Thoracic aorta (tissue), 2 donors: ENCODE results near the gene CHPT1. TPM values are rescaled to one million over a fixed set of nuclear protein-coding genes. Genes with fewer than 3 reads are reported as not detected.

Experiments
- ATAC-seq: fragments of 150-250 bp; one replicate; pipeline ENCODE4 v1.8.0; 2017; ENCODE audit warnings: low read depth; ENCODE audit not compliant: insufficient number of reproducible peaks, low FRiP score
- DNase-seq: peaks from one replicate; pipeline ENCODE4 v3.0.0-alpha.2; 2020; ENCODE audit warnings: low spot score
- H3K27ac ChIP-seq, 2 donors: fragments of 200-600 bp; sonication (generic); 1 replicate in 1 of 2; 2 replicates in 1 of 2; pipeline ENCODE4 v1.5.1; 2016; ENCODE audit warnings: mild to moderate bottlenecking in 2 of 2, moderate library complexity in 2 of 2
- H3K27me3 ChIP-seq: fragments of 200-600 bp; sonication (generic); replicated peaks from 2 replicates; pipeline ENCODE4 v1.6.0; 2016; ENCODE audit warnings: mild to moderate bottlenecking; ENCODE audit not compliant: insufficient read depth
- H3K36me3 ChIP-seq: fragments of 200-600 bp; sonication (generic); one replicate; pipeline ENCODE4 v1.5.1; 2016
- H3K4me1 ChIP-seq, 2 donors: fragments of 200-600 bp; sonication (generic); 1 replicate in 1 of 2; 2 replicates in 1 of 2; pipeline versions ENCODE4 v1.5.1 to v1.6.0; 2016; ENCODE audit warnings: low read depth in 2 of 2, mild to moderate bottlenecking in 1 of 2; ENCODE audit not compliant: control insufficient read depth in 1 of 2
- H3K4me3 ChIP-seq: fragments of 200-600 bp; sonication (generic); 2 replicates; pipeline ENCODE4 v1.5.1; 2016; ENCODE audit warnings: mild to moderate bottlenecking
- H3K9me3 ChIP-seq: fragments of 200-600 bp; sonication (generic); 2 replicates; pipeline ENCODE4 v1.5.1; 2016
- CTCF ChIP-seq: fragments of 200-600 bp; sonication (generic); IDR thresholded peaks from one replicate; pipeline ENCODE4 v1.5.1; 2019; ENCODE audit warnings: antibody characterized with exemption
- total RNA-seq, 2 donors: library from RNA; depleted of rRNA; stranded (reverse); fragments of >200 nt; gene quantifications; one replicate each; pipeline versions ENCODE4 v1.1.0 to v1.2.3, GENCODE V29; 2016

The CHPT1 gene
- total RNA-seq, 2 donors from 2014 or later = 47.6 to 64.2 TPM

GRCh38 chr12:101759396-101760047, 62.1 kb downstream of the CHPT1 start:
- peaks cover 4 to 9% of the 10 kb centered on the region in 2 donors for H3K4me1 ChIP-seq
- H3K9me3 ChIP-seq = no peaks in the 10 kb centered on the region
- H3K27ac ChIP-seq = no peak overlapping the region
- DNase-seq (no peak), ATAC-seq (no peak)
- no peaks in the 10 kb centered on the region for H3K36me3 ChIP-seq
- no peaks in the 10 kb centered on the region for H3K27me3 ChIP-seq
- H3K4me3 ChIP-seq = no peak overlapping the region
- TF ChIP-seq CTCF = peak; percentile 63

GRCh38 chr12:101761350-101761749, 63.9 kb downstream of the CHPT1 start:
- ATAC-seq = no peak
- Histone ChIP-seq H3K36me3 (peaks cover 4% of the 10 kb centered on the region), H3K9me3 (no peaks in the 10 kb centered on the region), H3K27ac (no peak overlapping the region), H3K27me3 (no peaks in the 10 kb centered on the region), H3K4me1 (peaks cover 4 to 9% of the 10 kb centered on the region in 2 donors), H3K4me3 (no peak overlapping the region)
- TF ChIP-seq CTCF = no peak
- no peak for DNase-seq

GRCh38 chr12:101761781-101762180, 64.3 kb downstream of the CHPT1 start:
- Histone ChIP-seq H3K4me1 (peaks cover 4 to 9% of the 10 kb centered on the region in 2 donors), H3K36me3 (peaks cover 7% of the 10 kb centered on the region), H3K9me3 (no peaks in the 10 kb centered on the region), H3K27me3 (no peaks in the 10 kb centered on the region), H3K27ac (no peak overlapping the region), H3K4me3 (no peak overlapping the region)
- ATAC-seq (no peak), DNase-seq (no peak)
- no peak for TF ChIP-seq CTCF

- Histone ChIP-seq H3K9me3 (no peaks in the 10 kb centered on the region), H3K36me3 (peaks cover 15% of the 10 kb centered on the region), H3K27ac (no peak overlapping the region), H3K27me3 (no peaks in the 10 kb centered on the region), H3K4me1 (peaks cover 4 to 9% of the 10 kb centered on the region in 2 donors), H3K4me3 (no peak overlapping the region)
- no peak for ATAC-seq
- TF ChIP-seq CTCF = no peak
- no peak for DNase-seq
These were observed 65.9 kb downstream of the CHPT1 start for GRCh38 chr12:101763246-101763931.

GRCh38 chr12:101764051-101764792, 66.8 kb downstream of the CHPT1 start:
- H3K27ac ChIP-seq = no peak overlapping the region
- no peak for TF ChIP-seq CTCF
- peaks cover 4 to 9% of the 10 kb centered on the region in 2 donors for H3K4me1 ChIP-seq
- H3K9me3 ChIP-seq = no peaks in the 10 kb centered on the region
- no peak for ATAC-seq
- H3K27me3 ChIP-seq = no peaks in the 10 kb centered on the region
- peaks cover 15% of the 10 kb centered on the region for H3K36me3 ChIP-seq
- DNase-seq = no peak
- no peak overlapping the region for H3K4me3 ChIP-seq
